PC-3 (cell line): ENCODE measurements around the gene POLRMT.

Source experiments
- EZH2phosphoT487 ChIP-seq: fragments of 300-600 bp; sonication (generic); IDR thresholded peaks from 2 replicates; pipeline ENCODE4 v1.6.1; 2018; ENCODE audit warnings: mild to moderate bottlenecking, antibody characterized with exemption, low read length, borderline replicate concordance
- TF ChIP-seq, protein P1 (sequence below): fragments of 300-600 bp; sonication (generic); conservative IDR thresholded peaks from 2 replicates; pipeline ENCODE4 v1.5.1; 2017; ENCODE audit warnings: antibody characterized with exemption, low read depth, mild to moderate bottlenecking, low read length

DNA sequence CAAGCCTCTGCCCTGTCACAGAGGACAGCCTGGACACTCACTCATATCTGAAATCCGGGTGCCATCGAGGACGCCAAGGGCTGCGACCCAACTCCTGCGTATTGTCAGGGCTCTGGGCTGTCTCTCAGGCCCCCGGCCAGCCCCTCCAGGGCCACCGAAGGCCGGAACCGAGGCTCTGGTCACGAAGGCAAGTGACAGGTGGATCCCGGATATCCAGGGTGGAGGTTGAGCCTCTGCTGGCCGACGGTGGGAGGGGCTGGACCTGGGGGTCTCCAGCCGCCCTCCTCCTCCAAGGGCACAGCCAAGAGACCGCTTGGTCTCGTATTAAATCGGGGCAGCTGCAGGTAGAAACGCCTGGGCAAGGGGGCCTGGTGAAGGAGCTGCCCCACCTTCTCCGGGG lies 24.3 kb upstream of the POLRMT start:
- no peak for TF ChIP-seq EZH2phosphoT487
- TF ChIP-seq, protein P1, sequence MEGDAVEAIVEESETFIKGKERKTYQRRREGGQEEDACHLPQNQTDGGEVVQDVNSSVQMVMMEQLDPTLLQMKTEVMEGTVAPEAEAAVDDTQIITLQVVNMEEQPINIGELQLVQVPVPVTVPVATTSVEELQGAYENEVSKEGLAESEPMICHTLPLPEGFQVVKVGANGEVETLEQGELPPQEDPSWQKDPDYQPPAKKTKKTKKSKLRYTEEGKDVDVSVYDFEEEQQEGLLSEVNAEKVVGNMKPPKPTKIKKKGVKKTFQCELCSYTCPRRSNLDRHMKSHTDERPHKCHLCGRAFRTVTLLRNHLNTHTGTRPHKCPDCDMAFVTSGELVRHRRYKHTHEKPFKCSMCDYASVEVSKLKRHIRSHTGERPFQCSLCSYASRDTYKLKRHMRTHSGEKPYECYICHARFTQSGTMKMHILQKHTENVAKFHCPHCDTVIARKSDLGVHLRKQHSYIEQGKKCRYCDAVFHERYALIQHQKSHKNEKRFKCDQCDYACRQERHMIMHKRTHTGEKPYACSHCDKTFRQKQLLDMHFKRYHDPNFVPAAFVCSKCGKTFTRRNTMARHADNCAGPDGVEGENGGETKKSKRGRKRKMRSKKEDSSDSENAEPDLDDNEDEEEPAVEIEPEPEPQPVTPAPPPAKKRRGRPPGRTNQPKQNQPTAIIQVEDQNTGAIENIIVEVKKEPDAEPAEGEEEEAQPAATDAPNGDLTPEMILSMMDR, result no peak
